Muscle layer of duodenum (tissue), 2 donors: Measurements from ENCODE around the gene IFNAR1.
A peak's percentile ranks its signal among the peaks of the same experiment; 100 is the strongest.

Experiments
- H3K27ac ChIP-seq: one replicate; pipeline ENCODE4 v1.7.0; 2013; ENCODE audit warnings: mild to moderate bottlenecking, low read length
- H3K27me3 ChIP-seq: one replicate; pipeline ENCODE4 v1.7.0; 2013; ENCODE audit warnings: low read depth, mild to moderate bottlenecking, control low read depth, low read length
- H3K36me3 ChIP-seq, 2 donors: one replicate each; pipeline ENCODE4 v1.7.0; 2013; ENCODE audit warnings: low read length in 2 of 2, control low read depth in 1 of 2, mild to moderate bottlenecking in 1 of 2; ENCODE audit not compliant: insufficient read depth in 2 of 2, control insufficient read depth in 1 of 2
- H3K4me1 ChIP-seq, 2 donors: one replicate each; pipeline ENCODE4 v1.7.0; 2013; ENCODE audit warnings: low read length in 2 of 2, mild to moderate bottlenecking in 2 of 2, control low read depth in 1 of 2, moderate library complexity in 1 of 2; ENCODE audit not compliant: insufficient read depth in 2 of 2, control insufficient read depth in 1 of 2
- H3K4me3 ChIP-seq, 2 donors: one replicate each; pipeline ENCODE4 v1.7.0; 2013; ENCODE audit warnings: low read length in 2 of 2, low read depth in 1 of 2, mild to moderate bottlenecking in 1 of 2
- H3K9me3 ChIP-seq, 2 donors: one replicate each; pipeline ENCODE4 v1.7.0; 2013; ENCODE audit warnings: low read length in 2 of 2, control low read depth in 1 of 2, mild to moderate bottlenecking in 1 of 2; ENCODE audit not compliant: control insufficient read depth in 1 of 2
- donor health status: healthy.

IFNAR1 gene

DNA sequence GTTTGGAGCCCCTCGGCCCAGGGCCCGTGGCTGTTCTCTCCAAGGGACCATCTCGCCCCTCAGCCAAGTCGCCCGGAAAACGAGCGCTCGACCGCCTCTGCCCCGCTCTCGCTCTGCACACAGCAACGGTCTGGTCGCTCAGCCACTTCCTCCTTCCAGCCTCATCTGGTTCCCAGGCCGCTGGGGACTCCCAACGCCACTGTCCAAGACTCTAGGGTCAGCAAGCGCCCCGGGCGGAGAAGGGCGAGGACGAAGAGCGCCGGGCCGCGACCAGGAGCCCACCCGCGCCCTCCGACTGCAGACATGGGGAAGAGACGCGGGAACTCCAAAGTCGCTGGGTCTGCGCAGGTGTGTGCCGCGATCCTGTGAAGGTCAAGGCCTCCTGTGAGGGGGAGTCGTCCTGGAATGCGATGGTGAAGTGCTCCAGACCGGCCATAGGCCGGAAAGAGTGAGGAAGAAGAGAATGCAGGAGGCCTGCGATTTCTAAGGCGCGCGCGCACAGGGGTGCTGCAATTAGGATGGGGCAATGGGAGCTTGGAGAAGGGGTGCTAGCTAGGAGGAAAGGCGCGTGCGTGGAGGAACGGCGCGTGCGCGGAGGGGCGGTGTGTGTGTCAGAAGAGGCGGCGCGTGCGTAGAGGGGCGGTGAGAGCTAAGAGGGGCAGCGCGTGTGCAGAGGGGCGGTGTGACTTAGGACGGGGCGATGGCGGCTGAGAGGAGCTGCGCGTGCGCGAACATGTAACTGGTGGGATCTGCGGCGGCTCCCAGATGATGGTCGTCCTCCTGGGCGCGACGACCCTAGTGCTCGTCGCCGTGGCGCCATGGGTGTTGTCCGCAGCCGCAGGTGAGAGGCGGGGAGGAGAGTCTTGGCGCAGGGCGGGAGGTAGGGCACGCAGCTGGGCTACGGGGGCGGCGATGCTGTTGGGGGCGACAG, at the start of gene IFNAR1:
TSS of gene IFNAR1 (plus strand) at position 680 of the 931 bp plus-strand sequence. CDS start at position 766, 86 bp downstream.
- peak within 1 kb of the TSS; percentile 92 for H3K27ac ChIP-seq
- H3K36me3 ChIP-seq = peaks cover 0 to 5% of the 10 kb centered on the region in 2 donors
- no peaks in the 10 kb centered on the region for H3K27me3 ChIP-seq
- peak within 1 kb of the TSS; percentile 90 to 96 for H3K4me3 ChIP-seq
- H3K9me3 ChIP-seq = no peaks in the 10 kb centered on the region
- peaks cover 0 to 17% of the 10 kb centered on the region in 2 donors for H3K4me1 ChIP-seq

DNA sequence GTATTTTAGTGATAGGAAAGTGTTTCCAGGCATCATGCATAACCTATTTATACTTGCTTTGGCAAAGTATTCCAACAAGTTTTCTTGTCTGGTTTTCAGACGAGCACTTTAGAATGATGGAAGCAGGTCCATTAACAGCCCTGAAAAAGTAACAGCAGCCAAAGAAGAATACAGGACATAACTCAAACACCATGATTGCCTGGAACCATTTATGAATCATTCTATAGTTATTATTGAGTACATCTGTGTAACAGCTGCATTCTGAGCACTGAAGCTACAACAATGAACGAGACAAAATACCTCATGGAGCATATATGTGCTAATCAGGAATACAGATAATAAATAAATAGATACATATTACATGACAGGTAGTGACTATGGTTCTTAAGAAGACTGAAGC, 46.0 kb upstream of the IFNAR1 start:
- Histone ChIP-seq H3K9me3 (peaks cover 5 to 7% of the 10 kb centered on the region in 2 donors), H3K4me3 (no peak overlapping the region), H3K36me3 (peaks cover 42 to 59% of the 10 kb centered on the region in 2 donors), H3K27ac (no peak overlapping the region), H3K27me3 (no peaks in the 10 kb centered on the region), H3K4me1 (no peaks in the 10 kb centered on the region)

GRCh38 chr21:33279330-33279820, 45.4 kb upstream of the IFNAR1 start:
- Histone ChIP-seq H3K27me3 (no peaks in the 10 kb centered on the region), H3K4me3 (no peak overlapping the region), H3K4me1 (no peaks in the 10 kb centered on the region), H3K27ac (no peak overlapping the region), H3K36me3 (peaks cover 43 to 65% of the 10 kb centered on the region in 2 donors), H3K9me3 (peaks cover 5 to 7% of the 10 kb centered on the region in 2 donors)

- Histone ChIP-seq H3K9me3 (peaks cover 5 to 7% of the 10 kb centered on the region in 2 donors), H3K36me3 (peaks cover 51 to 63% of the 10 kb centered on the region in 2 donors), H3K4me3 (no peak overlapping the region), H3K27ac (no peak overlapping the region), H3K27me3 (no peaks in the 10 kb centered on the region), H3K4me1 (peaks cover 1 to 2% of the 10 kb centered on the region in 2 donors)
Measured at GRCh38 chr21:33281096-33281652, 43.6 kb upstream of the IFNAR1 start.

- Histone ChIP-seq H3K9me3 (peaks cover 5 to 7% of the 10 kb centered on the region in 2 donors), H3K27ac (no peak overlapping the region), H3K4me1 (peaks cover 8 to 10% of the 10 kb centered on the region in 2 donors), H3K27me3 (no peaks in the 10 kb centered on the region), H3K4me3 (no peak overlapping the region), H3K36me3 (peaks cover 41 to 52% of the 10 kb centered on the region in 2 donors)
Measured at GRCh38 chr21:33283203-33283602, 41.6 kb upstream of the IFNAR1 start.

DNA sequence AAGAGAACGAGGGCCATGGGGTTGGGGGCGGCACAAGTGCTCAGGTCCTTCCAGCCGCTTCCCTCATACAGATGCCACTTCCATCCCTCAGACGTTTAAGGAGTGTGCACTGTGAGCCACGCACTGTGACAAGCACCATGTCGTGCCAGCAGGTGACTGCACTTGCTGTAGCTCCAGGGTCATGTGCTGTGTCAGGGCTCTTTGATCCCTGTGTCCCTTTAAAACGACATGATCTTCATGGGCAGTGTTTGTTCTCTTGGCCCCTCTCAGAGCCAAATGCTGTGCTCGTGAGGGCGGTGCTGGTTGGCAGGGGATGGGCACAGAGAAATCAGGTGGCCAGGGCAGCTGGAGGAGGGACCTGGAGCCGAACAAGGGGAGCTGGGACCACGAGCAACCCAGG, 38.7 kb upstream of the IFNAR1 start:
- Histone ChIP-seq H3K27ac (peak overlapping the region; percentile 31), H3K4me1 (peaks cover 8 to 10% of the 10 kb centered on the region in 2 donors), H3K4me3 (no peak overlapping the region), H3K27me3 (no peaks in the 10 kb centered on the region), H3K36me3 (peaks cover 29 to 33% of the 10 kb centered on the region in 2 donors), H3K9me3 (no peaks in the 10 kb centered on the region)

DNA sequence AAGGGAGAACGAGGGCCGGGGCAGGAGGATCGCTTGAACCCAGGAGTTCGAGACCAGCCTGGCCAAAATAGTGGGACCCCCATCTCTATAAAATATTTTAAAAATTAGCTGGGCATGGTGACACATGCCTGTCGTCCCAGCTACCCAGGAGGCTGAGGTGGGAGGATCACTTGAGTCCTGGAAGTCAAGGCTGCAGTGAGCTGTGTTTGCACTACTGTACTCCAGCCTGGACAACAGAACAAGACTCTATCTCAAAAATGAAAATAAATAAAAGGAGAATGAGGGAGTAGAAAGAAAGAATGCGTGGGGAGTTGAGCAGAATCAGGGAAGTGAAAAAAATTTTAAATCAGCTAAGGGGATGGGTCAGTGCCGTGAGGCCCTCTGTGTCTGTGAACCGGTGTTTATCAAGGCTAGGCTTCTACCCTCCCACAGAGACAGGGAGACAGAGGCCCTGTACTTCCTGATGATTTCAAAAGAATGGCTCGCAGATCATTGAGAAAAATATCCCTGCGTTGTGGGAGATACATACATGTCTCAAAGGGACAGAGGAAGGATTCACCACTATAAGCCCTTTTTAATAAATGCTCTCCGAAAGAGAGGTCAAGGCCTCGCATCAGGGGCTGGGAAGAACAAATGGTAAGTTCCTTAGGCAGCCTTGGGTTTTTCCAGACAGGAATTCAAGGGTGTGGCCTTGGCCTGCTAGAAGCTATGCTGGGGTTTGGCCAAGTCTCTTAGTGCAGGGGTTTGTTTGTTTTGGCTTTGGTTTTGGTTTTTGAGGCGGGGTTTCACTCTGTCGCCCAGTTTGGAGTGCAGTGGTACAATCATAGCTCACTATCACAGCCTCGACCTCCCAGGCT, 37.9 kb upstream of the IFNAR1 start:
- Histone ChIP-seq H3K27me3 (no peaks in the 10 kb centered on the region), H3K36me3 (peaks cover 28 to 35% of the 10 kb centered on the region in 2 donors), H3K9me3 (no peaks in the 10 kb centered on the region), H3K4me3 (no peak overlapping the region), H3K27ac (no peak overlapping the region), H3K4me1 (peaks cover 8 to 10% of the 10 kb centered on the region in 2 donors)

DNA sequence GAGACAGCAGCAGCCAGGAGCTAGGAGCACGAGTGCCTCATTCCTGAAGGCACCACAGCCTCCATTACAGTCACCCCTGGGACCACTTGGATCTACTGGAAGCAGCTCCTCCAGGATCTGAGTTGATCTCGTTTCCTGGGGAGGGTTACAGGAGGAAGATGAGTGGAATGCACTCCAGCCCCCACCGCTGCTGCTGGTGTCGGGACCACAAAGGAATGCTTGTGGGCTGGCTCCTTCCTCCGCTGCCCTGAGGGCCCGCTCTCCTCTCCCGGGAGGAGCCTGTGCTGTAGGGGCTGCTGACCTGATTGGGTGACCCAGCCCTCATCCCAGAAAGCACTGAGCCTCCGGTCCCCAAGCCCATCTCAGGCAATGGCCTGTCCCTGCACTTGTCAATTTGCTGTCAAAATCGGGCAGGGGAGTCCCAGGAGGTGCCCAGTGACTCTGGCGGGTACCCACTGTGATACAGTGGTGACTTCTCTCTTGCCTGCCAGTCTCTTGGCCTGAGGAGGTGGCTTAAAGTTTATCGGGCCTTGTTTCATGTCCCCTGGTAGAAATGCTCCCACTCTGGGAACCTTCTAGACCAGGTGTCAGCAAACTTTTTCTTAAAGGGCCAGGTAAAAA, 35.5 kb upstream of the IFNAR1 start:
- no peak overlapping the region for H3K4me3 ChIP-seq
- H3K27me3 ChIP-seq = no peaks in the 10 kb centered on the region
- peaks cover 33 to 35% of the 10 kb centered on the region in 2 donors for H3K36me3 ChIP-seq
- no peak overlapping the region for H3K27ac ChIP-seq
- H3K9me3 ChIP-seq = no peaks in the 10 kb centered on the region
- peaks cover 8 to 10% of the 10 kb centered on the region in 2 donors for H3K4me1 ChIP-seq

- H3K9me3 ChIP-seq = no peaks in the 10 kb centered on the region
- no peak overlapping the region for H3K27ac ChIP-seq
- H3K4me1 ChIP-seq = peaks cover 8 to 10% of the 10 kb centered on the region in 2 donors
- H3K27me3 ChIP-seq = no peaks in the 10 kb centered on the region
- peaks cover 30 to 37% of the 10 kb centered on the region in 2 donors for H3K36me3 ChIP-seq
- no peak overlapping the region for H3K4me3 ChIP-seq
Measured at GRCh38 chr21:33290441-33290840, 34.3 kb upstream of the IFNAR1 start.

DNA sequence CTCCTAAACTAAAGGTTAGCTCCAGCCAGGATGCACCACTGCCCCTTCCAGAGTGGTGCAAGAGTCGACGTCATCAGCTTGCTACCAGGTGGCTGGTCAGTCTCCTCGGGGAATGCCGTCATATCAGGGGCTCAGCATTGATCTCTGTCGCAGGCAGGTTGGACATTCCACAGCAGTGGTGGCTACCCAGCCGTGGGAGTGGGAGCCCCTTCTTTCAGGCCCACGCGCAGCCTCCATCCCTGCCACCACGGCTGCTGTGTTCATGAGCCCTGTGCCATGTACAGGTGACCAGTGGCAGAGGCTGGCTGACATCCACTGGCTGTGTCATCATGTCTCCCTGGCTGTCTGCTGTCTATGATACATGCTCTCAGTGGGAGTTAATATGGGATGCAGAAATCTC, 33.1 kb upstream of the IFNAR1 start:
- Histone ChIP-seq H3K9me3 (no peaks in the 10 kb centered on the region), H3K4me1 (peaks cover 4 to 6% of the 10 kb centered on the region in 2 donors), H3K4me3 (no peak overlapping the region), H3K27ac (no peak overlapping the region), H3K27me3 (no peaks in the 10 kb centered on the region), H3K36me3 (peaks cover 32 to 34% of the 10 kb centered on the region in 2 donors)
